Upper lobe of left lung (tissue), 4 donors: ENCODE data around the gene HNF1A.

Source experiments
- EP300 ChIP-seq, 4 donors: sonication (generic); formaldehyde crosslinking; IDR thresholded peaks; one replicate each; pipeline ENCODE4 v1.5.1; 2017; ENCODE audit warnings: antibody characterized with exemption in 4 of 4, control low read depth in 2 of 4
- TF ChIP-seq, protein P1 (sequence below), 6 experiments: fragments of 450-650 bp in 4 of 6; fragments of 200-600 bp in 2 of 6; sonication (generic) in 2 of 6; IDR thresholded peaks; one replicate each; pipeline ENCODE4 v1.5.1; 2016 to 2019; ENCODE audit warnings: antibody characterized with exemption in 6 of 6

- no peak for TF ChIP-seq EP300 (IDR thresholded peaks at IDR 0.05)
- TF ChIP-seq, protein P1, sequence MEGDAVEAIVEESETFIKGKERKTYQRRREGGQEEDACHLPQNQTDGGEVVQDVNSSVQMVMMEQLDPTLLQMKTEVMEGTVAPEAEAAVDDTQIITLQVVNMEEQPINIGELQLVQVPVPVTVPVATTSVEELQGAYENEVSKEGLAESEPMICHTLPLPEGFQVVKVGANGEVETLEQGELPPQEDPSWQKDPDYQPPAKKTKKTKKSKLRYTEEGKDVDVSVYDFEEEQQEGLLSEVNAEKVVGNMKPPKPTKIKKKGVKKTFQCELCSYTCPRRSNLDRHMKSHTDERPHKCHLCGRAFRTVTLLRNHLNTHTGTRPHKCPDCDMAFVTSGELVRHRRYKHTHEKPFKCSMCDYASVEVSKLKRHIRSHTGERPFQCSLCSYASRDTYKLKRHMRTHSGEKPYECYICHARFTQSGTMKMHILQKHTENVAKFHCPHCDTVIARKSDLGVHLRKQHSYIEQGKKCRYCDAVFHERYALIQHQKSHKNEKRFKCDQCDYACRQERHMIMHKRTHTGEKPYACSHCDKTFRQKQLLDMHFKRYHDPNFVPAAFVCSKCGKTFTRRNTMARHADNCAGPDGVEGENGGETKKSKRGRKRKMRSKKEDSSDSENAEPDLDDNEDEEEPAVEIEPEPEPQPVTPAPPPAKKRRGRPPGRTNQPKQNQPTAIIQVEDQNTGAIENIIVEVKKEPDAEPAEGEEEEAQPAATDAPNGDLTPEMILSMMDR (IDR thresholded peaks at IDR 0.05), result no peak
Observed at GRCh38 chr12:120970310-120970709, 8.0 kb upstream of the HNF1A start.
